ENCODE data around the gene TMEM267.
A peak's percentile ranks its signal among the peaks of the same experiment; 100 is the strongest.
"Not testable (repeated sequence)": the region's sequence is repeated elsewhere in the genome, so short reads cannot be mapped to it uniquely, and the experiment has no call there.

The TMEM267 gene

DNA sequence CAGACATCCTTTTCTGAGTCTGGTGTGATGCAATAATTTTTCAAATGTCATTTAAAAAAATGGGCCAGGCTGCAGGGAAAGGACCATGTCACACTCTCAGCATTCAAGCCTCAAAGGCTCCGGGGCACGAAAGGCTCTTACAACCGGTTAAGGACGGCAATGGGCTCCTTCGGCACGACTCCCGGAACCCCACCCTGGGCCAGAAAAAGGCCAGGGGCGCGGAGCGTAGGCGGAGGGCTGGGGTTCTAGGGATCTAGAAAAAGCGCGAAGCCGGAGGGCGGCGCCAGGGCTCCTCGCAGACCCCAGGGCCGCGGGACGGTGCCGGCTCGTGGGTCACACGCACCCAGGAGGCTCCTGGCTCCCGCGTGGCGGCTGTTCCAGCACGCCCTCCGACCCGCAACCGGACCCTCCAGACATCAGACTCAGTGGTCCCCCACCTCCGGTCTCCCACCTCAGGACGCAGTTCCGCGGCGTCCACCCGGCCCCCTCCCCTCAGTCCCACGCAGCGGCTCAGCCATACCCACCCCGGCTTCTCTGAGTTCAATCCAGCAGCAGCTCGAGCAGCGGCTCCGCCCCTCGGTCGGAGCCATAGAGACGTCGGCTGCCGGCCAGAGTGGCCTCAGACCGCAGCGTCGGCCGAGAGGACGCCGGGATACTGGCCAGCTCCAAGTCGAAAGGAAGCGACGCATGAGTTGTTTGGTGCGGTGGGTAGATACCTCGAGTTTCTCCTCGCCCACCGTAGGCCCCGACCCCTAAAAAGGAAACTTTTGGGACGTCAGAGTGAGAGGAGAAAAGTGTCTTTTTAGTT, at the start of gene TMEM267:
TMEM267 (minus strand) TSS at position 568 of the 808 bp plus-strand sequence. CDS start 29,896 bp downstream, outside the sequence.
- DNase-seq = peak; percentile 79 to 92

DNA sequence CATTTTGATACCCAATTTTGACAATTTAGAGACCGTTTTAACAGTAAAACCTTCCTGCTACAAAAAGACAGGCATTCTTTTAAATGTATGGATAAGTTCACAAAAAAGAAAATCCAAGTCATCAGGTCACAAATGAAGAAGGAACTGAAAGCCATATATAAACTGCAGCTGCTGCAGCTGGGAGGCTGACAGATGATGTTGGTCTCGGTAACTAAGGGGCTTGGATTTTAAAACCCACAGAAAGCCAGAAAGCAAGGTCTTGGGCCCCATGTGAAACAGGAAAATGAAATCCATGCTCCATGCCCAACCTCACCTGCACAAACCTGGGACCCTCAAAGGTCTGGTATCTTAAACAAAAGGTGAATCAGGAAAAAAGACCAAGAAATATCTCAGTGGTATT, 47.0 kb upstream of the TMEM267 start:
- DNase-seq = no peak

DNA sequence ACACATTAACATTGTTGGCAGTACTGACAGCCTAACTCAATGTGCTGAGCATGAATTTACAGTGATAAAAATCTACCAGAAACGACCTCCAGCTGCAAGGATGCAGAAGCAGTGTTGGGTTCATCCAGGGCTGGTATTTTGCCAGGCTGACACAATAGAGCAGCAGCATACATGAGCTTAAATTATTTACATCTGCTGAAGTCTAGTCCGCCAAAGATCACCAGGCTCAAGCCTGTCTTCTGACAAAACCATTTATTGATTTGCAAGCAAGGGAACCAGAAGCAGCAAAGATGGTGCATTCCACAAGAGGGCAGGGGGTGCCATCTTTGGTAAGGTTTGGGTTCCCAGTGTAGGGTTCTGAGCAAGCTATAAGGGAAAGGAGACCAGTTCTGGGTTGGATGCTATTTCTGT, 40.0 kb upstream of the TMEM267 start:
- no peak for DNase-seq

- DNase-seq = no peak
These were observed 37.0 kb upstream of the TMEM267 start for GRCh38 chr5:43520615-43521014.

DNA sequence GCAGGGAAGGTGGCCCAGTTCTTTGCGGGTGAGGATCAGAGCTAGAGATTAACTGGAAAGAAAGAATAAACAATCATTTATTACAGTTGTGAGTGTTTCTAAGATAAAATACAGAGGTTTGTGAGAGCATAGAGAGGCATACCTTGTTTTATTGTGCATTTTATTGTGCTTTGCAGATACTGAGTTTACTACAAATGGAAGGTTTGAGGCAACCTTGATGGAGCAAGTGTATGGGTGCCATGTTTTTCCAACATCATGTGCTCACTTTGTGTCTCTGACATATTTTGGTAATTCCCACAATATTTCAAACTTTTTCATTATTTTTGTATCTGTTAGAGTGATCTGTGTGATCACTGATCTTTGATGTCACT, 32.0 kb upstream of the TMEM267 start:
- no peak for DNase-seq

DNA sequence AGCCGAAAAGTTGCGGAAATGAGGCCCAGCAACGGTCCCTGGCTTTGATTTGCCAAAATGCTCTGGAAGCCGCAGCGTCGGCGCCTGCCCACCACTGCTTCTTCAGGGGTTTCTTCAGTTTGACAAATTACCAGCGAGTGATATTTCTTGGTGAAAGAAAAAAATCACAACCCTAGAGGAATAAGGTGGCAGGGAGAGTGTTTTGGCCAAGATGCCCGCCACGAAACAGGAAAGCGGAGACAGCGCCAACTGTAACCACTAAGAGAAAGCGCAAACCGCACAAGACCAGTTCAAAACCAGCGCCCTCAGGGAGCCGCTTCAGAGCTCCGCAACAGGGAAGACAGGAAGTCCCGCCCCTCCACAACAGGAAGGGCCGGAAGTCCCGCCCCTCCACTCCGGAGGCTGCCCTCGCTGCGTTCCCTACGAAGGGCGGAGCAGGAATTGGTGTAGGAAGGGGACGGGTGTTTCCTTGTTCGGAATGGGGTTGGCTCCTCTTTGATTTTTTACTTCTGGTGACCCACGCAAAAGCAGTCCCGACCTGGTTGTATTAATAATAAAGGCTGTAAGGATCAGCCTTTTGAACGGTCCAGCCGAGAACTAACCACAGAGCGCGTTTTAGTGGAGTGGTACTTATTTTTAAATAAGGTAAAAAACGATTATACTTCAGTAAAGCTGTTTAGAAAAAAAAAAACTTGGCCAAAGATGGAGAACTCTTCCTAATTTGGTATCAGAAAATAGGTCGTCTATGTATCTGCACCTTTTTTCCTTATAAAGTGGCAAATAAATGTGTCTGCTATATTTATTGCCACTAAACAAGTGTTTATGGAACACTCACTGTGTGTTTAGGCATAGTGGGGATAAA, 31.4 kb upstream of the TMEM267 start, which contains the start of gene C5orf34:
C5orf34 (minus strand) TSS at position 333 of the 862 bp plus-strand sequence. CDS start 5,809 bp downstream, outside the sequence.
- DNase-seq = peak; percentile 96 to 97

- DNase-seq = peak in 1 of 2 experiments; percentile 72
These were observed 30.8 kb upstream of the TMEM267 start for GRCh38 chr5:43514471-43514815.

DNA sequence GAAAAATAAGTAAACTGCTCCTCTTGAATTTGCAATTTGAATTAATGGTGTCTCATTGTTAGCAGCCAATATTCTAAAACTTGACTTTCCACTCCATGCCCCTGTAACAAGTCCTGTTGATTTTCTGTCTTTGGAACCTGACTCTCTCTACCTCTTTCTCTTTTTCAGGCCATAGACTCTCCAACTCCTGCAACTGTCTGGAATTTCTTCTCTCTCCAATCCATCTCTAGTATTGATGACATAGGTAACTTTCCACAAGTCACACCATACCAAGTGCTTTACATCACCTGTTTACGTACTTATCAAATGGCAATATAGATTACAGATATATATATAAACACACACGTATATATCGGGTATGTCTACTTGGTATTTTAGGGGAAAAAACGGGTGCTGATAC, 30.4 kb upstream of the TMEM267 start:
- no peak for DNase-seq

DNA sequence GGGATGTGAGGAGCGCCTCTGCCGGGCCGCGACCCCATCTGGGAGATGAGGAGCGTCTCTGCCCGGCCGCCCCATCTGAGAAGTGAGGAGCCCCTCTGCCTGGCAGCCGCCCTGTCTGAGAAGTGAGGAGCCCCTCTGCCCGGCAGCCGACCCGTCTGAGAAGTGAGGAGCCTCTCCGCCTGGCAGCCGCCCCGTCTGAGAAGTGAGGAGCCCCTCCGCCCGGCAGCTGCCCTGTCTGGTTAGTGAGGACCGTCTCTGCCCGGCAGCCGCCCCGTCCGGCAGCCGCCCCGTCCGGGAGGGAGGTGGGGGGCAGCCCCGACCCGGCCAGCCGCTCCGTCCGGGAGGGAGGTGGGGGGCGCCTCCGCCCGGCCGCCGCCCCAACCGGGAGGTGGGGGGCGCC, 27.4 kb upstream of the TMEM267 start:
- DNase-seq = not testable (repeated sequence)

DNA sequence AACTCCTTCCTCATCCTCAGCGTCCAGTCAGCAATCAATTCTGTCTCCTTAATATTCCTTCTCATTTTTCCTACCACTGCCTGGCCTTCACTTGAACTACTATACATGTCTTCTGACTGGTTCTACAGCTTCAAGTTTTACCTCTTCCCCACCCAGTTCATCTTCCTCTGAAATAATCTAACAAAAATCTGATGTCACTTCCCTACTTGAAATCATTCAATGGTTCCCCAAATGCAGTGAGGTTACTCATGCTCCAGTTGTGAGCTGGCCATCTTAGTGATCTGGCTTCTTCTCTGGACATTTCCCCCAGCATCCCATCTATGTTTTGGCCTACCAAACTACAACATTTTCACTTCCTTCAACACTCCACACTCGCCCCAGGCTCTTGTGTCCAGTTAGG, 14.9 kb upstream of the TMEM267 start:
- DNase-seq = no peak

DNA sequence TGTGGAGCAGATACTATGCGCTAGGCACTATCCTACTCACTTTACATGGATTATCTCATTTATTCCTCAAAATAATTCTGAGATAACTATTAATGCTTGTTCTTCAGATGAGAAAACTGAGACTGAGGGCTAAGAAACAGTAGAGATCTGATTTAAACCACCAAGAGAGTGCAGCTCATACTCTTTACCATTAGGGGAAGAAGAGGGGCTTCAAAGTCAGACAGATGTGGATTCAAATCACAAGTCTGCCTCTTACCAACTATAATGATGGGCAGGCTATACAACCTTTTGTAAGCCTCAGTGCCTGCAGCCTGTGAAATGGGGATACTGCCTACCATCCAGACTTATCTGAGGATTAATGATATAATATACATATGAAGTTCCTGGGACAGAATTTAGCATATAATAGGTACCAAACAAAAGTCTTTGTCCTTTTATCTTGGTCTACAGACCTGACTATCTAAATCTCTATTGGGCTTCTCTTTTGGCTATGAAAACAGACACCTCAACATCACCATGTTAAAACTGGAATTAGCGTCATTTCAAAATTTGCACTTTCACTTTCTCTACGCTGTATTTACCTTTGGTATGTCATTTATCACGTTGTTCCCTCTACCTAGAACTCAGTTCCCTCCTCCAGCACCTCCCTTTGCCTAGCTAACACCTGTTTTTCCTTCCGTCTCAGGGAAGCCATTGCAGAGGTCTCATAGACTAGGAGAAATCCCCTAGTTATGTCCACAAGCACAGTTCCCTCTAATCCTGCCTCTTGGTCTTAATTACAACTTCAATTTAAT, 13.8 kb upstream of the TMEM267 start:
- DNase-seq = no peak

GRCh38 chr5:43491326-43491725, 7.7 kb upstream of the TMEM267 start:
- no peak for DNase-seq

GRCh38 chr5:43486353-43486752, 2.7 kb upstream of the TMEM267 start:
- no peak for DNase-seq

- no peak for DNase-seq
These were observed 1.7 kb upstream of the TMEM267 start for GRCh38 chr5:43485406-43485805.

DNA sequence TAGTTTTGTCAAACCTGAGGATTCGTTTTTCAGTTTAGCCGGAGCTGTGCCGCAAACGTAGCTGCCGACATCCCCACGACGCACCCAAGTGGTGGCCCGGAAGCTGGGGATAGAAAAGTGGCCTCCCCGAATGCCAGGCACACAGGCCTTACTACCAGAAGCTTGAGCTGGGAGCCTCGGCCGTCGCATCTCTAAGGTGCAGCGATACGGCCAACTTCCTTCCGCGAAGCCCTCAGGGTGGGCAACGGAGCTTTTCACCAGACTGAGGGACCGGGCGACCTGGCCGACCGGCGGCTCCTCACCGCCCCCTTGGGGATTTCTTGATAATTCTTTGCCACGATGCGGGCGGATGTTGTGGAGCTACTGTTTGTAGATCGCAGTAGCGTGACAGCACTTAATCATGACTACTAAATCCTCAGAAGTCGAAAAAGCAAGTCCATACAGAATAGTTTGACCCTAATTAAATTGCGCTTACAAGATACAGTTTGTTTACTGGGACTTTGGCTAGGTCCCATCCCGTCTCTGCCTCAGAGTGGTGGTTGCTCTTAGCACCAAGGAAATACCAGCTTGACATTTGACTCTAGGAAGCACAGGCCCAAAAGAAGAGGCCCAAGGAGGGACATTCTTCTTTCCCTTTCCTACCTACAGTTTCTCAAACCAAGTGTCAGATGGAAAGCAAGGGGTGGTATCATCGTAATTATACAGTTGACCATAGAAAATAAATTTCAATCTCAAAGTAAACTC, 613 bp upstream of the TMEM267 start:
- peak; percentile 52 to 90 for DNase-seq

GRCh38 chr5:43482490-43483297, 971 bp downstream of the TMEM267 start:
- peak; percentile 24 to 43 for DNase-seq

DNA sequence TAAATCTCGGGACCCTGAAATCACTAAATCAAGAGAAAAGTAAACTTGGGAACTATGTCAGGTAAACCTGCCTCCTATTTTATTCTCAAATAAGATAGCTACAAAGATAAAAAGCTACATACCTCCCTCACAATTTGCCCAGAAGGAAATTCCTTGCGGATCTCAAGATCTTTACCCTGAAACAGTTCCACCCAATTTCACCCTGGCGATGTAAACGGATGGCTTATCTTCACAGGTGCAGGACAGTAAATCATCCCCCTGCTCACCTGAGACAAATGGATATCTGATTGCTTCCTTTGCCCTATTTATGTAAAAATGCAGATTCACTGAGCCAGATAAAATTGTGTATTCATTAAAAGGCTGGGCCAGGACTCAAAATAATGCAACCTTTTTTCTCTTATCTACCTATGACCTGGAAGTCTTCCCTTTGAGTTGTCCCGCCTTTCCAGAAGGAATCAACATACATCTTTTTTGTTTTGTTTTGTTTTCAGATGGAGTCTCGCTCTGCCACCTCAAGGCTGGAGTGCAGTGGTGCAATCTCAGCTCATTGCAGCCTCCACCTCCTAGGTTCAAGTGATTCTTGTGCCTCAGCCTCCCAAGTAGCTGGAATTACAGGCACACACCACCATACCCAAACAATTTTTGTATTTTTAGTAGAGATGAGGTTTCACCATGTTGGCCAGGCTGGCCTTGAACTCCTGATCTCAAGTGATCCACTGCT, 13.8 kb downstream of the TMEM267 start:
- DNase-seq = no peak

- no peak for DNase-seq
These were observed 16.6 kb downstream of the TMEM267 start for GRCh38 chr5:43467100-43467499.

GRCh38 chr5:43465455-43465854, 18.2 kb downstream of the TMEM267 start:
- not testable (repeated sequence) for DNase-seq

DNA sequence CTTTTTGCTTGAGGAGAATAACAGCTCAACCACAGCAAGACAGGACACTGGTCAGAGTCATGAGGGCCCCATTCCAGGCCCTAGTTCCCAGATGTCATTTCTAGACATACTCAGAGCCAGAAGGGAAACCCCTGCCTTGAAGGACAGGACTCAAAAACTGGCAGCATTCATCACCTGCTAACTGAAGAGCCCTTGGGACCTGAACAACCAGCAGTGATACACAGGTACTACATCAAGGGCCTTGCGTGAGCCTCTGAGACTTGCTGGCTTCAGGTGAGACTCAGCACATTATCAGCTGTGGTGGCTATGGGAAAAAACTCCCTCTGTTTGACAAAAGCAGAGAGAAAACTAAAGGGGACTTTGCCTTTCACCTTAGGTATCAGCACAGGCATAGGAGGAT, 22.6 kb downstream of the TMEM267 start:
- no peak for DNase-seq

GRCh38 chr5:43456556-43456955, 27.1 kb downstream of the TMEM267 start:
- no peak for DNase-seq

Data from SW 1271 (cell line).